Stimulated activated CD4-positive, alpha-beta T cell treated with anti-CD3 and anti-CD28 coated beads, Interleukin-4, amount 100 ng/mL, for 24 hours (primary cell): ENCODE measurements around the gene RNFT2.

Source experiments
- DNase-seq: peaks from one replicate; pipeline ENCODE4 v3.0.0-alpha.2; 2020

RNFT2 gene

DNA sequence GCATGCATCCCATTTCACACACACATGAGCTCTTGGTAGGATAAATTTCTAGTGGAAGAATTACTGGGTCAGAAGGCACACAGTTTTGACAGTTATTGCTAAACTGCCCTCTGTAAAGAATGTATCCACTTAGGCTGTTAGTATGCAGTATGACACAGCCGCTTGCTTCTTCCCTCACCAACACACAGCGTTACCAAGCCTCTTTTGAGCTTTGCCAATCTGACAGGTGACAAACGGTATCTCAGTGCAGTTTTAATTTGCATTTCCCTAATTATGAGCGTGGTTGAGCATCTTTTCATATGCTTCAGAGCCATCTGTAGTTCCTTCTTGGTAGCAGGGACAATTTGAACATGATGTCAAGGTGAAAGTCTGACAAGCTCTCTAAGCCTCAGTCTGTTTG is 100.2 kb downstream of the RNFT2 start:
- DNase-seq, result no peak

GRCh38 chr12:116839287-116839830 is 101.2 kb downstream of the RNFT2 start:
- DNase-seq, result no peak

DNA sequence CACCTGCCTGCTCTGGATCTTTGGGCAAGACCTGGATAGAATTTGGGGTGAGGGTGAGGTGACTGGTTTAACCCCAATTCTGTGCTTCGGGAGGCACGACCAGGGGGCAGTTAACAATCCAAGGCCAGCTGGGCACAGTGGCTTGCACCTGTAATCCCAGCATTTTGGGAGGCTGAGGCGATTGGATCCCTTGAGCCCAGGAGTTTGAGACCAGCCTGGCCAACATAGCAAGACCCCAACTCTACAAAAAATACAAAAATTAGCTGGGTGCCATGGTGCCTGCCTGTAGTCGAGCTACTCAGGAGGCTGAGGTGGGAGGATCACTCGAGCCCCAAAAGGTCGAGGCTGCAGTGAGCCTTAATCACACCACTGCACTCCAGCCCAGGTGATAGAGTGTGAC is 105.0 kb downstream of the RNFT2 start:
- DNase-seq, result no peak

DNA sequence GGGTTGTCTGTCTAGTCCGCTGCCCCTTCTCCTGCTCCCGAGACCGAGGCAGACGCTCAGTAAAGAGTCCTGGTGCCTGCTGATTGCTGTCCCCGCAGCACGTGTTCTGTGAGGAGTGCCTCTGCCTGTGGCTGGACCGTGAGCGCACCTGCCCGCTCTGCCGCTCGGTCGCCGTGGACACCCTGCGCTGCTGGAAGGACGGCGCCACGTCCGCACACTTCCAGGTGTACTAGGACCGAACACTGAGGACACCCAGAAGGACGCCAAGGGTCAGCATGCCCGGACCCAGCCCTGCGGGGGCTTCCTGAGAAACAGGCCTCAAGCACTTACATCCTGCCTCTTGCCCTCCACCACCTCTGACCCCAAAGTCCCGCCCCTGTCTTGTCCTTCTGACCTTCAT is 111.1 kb downstream of the RNFT2 start:
- no peak for DNase-seq

DNA sequence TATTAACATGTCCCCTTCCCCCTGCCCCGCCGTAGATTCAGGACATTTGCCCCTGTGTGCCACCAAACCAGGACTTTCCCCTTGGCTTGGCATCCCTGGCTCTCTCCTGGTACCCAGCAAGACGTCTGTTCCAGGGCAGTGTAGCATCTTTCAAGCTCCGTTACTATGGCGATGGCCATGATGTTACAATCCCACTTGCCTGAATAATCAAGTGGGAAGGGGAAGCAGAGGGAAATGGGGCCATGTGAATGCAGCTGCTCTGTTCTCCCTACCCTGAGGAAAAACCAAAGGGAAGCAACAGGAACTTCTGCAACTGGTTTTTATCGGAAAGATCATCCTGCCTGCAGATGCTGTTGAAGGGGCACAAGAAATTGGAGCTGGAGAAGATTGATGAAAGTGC is 114.2 kb downstream of the RNFT2 start:
- no peak for DNase-seq

- no peak for DNase-seq
Measured at GRCh38 chr12:116853507-116853906, 115.4 kb downstream of the RNFT2 start.

GRCh38 chr12:116855744-116856470 is 117.8 kb downstream of the RNFT2 start:
- DNase-seq, result no peak

- no peak for DNase-seq
Measured at GRCh38 chr12:116856729-116857128, 118.6 kb downstream of the RNFT2 start.

DNA sequence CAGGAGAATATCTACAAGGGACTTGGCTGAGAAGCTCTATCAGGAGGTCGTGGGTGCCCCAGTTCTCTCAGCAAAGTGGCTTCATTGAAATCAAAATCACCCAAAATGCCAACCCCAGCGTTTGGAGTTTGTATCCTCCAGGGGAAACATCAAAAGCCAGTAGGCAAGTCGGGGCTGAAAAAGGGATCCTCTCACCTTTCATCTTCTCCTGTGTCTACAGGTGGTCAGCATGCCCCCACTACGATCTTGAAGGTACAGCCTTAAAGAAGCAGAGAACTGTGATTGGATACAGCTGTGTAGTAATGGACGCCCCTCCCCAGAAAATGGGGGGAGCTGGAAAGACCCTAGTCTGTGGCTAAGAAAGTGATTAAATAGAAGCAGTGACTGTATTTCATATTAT is 121.0 kb downstream of the RNFT2 start:
- no peak for DNase-seq

DNA sequence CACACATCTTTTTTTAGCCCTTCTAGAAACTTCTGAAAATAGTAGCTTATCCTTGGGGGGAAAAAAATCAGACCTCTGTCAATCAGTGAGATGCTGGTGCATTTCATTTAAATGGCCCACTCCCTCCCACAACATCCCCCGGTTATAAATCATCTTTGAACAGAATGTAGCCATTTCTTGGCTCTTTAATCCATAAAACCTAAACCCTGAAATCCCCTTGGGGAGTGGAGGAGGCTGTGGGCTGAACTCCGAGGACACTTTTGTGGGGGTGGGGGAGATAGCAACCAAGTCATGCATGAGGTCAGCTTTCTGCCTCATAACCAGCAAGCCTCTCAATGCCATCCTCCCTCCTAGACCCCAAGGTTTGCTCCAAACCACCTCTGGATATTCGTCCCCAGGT is 122.1 kb downstream of the RNFT2 start:
- DNase-seq, result no peak

- DNase-seq, result no peak
Measured at GRCh38 chr12:116861320-116861719, 123.2 kb downstream of the RNFT2 start.

- DNase-seq, result no peak
Measured at GRCh38 chr12:116862167-116862566, 124.1 kb downstream of the RNFT2 start.

DNA sequence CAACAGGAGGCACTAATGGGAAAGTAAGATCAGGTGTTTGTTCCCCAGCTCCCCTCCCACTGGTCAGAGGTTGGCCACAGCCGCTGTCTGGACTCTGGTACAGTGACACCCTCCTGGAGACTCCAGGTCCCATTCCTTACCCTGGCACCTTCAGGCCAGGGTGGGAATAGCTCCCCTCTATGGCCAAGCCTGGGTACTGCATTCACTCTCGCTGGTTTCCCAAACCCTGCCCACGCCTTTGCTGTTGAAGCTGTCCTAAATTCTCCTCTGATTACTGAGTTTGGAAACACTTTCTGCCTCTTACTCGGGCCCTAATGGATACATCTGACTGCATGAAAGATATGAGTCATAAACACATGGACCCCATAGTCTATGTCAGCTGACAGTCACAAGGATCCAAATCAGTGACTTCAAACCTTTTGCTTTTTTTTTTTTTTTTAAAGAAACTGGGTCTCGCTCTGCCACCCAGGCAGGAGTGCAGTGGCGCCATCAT is 125.2 kb downstream of the RNFT2 start:
- DNase-seq, result no peak

GRCh38 chr12:116864371-116865160 is 126.5 kb downstream of the RNFT2 start:
- no peak for DNase-seq

DNA sequence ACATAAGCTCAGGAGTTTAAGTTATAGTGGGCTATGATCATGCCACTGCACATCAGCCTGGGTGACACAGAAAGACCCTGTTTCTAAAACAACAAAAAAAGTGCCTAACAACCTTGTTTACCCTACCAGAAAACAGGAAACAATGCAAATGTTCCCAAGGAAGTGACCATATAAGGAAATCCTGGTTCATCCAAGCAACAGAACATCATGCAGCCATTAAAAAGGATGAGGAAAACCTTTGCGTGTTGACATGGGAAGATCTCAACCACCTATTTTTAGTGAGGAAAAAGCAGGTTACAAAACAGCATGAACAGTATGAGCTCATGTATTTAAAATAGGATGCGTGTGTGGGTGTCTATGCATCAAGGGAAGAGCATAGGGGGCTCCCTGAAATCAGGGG is 129.4 kb downstream of the RNFT2 start:
- DNase-seq, result no peak

- no peak for DNase-seq
Measured at GRCh38 chr12:116870306-116870705, 132.2 kb downstream of the RNFT2 start.

DNA sequence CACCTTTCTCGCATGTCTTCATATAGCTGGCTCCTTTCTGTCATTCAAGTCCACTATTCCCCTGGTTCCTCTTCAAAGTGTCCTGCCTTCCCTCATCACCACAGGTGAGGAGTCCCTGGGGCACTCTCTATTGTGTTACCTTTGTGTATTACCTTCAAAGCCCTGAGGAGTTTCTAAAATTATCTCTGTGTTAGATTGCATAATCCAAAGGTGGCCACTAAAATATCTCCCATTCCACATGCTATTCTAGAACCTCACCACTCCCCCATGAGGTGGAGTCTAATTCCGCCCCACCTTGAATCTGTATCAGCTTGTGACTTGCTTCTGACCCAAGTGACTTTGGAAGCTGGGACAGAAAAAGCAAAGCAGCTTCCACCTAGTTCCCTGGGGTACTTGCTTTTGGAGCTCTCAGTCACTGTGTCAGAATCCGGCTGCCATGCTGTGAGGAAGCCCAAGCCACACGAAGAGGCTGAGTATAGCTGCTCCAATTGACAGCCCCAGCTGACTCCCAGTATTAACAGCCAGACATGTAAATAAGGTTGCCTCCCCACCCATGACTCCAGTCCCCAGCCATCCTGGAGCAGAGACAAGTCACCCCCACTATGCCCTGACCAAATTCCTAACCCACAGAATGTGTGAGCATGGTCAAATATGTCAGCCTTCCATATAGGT is 136.3 kb downstream of the RNFT2 start:
- no peak for DNase-seq

DNA sequence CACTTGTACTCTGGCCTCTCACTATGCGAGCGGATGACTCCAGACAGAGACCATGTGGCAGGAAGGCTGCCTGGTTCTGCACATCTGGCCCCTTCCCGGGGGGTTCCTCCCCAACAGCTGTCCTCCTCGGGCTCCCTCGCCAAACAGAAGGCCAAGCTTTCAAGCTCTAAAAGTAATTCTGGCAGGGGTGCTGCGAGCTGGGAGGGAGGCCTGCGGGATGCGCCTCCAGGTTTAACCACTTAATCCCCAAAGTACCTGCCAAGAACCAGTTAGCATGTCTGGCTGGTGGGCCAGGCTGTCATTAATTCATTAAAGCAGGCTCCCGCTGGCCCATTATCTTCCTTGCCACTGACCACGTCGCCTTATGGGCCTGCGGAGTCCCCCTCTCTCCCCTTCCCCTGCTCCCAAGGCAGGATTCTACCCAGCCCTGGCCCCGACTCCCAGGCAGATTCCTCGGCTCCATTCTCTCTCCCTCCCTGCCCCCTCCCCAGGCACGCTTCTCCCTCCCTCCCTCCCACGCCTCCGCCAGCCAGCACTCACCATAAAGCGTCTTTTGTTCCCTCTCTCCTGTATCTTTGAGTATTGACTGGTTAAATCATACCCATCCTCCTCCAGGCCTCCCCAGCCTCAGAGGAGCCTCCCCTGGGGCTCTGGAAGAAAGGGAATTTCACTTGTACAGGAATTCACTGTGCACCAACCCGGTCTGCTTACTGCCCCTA is 138.2 kb downstream of the RNFT2 start:
- DNase-seq, result no peak

- DNase-seq, result no peak
Measured at GRCh38 chr12:116878567-116879508, 140.7 kb downstream of the RNFT2 start.

DNA sequence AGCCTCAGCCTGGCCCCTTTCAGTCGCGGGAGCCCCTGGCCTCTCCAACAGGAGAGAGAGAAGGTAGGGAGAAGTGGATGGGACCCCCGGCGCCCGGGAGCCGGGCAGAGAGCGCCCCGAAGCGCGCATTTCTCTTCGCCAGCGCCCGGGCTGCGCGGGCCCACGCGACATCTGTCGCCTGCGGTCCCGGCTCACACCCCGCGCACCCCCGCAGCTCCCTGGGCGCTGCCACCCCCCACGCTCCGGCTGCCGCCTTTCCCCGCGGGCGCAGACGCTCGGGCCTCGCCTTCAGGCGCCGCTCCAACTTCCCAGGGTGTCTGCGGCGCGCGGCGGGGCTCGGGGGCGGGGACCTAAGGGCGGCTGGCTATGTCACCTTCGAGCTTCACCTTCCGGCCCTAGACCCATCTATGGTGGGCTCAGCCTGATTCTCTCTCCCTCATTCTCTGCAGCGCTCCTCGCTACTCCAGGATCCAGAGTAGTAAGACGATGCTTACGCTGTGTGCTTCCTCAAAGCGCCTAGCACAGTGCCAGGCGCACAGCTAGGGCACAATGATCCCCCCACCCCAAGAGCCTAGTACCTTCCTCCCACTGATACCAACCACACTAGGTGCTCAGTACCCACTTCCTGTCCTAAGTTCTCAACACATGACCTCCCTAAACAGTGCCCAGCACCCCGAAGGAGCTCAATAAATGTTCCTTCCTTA is 141.5 kb downstream of the RNFT2 start:
- no peak for DNase-seq
